ENCODE results near the gene CT83.
A peak's percentile ranks its signal among the peaks of the same experiment; 100 is the strongest.

The CT83 gene, protein sequence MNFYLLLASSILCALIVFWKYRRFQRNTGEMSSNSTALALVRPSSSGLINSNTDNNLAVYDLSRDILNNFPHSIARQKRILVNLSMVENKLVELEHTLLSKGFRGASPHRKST

DNA sequence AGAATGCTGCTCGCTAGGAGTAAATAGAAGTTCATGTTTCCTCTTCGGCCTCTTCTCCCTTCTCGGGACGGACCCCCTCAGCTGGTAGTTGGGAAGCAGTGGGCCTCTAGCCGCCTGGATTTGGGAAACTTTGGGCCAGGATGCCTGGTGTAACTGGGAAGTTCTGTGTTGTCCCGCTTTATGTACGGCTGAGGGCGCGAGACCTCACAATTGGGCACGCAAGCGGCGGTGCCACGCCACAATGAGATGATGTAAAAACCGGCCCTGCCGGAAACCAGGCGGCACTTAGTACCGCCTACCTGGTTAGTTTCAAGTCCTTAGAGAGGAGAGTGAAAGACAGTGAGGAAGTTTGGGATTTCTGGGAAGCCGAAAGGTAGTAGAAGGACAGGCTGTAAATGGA lies at the start of gene CT83:
Gene CT83 (minus strand): TSS at position 155 of the 400 bp plus-strand sequence. CDS start 120 bp downstream, at position 35.
- no peak for DNase-seq (ENCODE audit: low spot score)

DNA sequence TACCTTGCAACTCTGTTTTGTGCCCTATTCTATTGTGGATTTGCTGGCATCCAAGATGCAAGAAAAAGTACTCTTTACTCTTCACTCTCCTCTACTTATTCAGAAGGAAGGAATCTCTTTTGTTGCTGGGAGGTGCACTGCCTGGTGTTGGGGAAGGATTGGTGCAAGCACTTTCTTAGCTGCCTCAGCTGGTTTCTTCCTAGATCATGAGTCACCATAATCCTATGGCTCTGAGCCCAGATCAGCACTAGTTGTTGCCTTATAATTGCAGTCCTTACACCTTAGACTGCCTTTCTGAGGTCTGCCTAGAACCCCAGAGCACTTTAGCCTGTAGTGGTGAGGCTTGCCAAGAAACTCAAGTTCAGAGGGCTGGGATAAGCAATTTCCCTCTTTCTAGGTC lies 37.0 kb upstream of the CT83 start:
- no peak for DNase-seq (ENCODE audit: low spot score)

DNA sequence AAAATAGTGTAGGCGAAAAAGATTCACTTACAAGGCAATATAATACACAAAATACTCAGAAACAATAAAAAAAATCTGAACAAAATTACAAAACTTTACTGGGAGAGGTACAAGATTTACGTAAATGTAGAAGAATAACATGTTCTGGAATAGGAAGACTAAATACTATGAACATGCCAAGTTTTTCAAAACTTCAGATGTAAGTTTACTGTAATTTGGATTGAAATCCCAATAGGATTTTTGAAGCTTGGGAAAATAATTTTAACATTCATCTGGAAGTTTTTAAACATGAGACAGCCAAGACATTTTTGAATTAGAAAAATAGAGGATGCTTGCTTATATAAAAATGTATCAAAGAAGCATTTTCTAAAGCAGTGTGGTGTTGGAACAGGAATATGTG lies 30.5 kb upstream of the CT83 start:
- DNase-seq (ENCODE audit: low spot score), result no peak

DNA sequence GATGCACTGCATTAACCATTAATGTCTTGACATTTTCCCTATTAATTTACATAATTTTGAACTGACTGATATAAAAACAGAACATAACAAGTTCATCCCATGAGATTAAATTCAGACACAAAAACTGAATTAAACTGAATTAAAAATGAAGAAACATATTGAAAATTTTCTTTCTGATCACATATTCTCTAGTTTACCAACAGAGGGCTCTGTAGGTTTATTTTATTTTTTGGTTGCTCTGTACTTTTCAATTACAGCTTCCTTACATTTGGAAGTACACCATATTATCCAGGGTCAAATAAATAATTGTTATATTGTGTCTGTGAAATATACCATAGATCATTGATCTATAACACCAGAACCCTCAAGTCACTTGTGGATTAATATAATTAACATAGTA lies 27.3 kb upstream of the CT83 start:
- DNase-seq (ENCODE audit: low spot score), result peak; percentile 2

DNA sequence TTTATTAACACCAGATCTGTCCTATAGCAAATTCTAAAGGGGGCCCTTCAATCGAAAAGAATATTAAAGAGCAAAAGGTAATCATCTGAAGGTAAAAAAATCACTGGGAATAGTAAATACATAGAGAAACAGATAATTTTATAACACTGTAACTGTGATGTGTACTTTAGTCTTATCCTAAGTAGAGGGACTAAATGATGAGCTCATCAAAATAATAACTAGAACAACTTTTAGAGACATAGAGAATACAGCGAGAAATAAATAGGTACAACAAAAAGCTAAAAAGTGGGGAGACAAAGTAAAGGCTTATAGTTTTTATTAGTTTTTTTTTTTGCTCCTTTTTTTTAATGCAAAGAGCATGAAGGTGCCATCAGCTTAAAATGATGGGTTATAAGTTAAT lies 17.3 kb upstream of the CT83 start:
- DNase-seq (ENCODE audit: low spot score), result no peak

DNA sequence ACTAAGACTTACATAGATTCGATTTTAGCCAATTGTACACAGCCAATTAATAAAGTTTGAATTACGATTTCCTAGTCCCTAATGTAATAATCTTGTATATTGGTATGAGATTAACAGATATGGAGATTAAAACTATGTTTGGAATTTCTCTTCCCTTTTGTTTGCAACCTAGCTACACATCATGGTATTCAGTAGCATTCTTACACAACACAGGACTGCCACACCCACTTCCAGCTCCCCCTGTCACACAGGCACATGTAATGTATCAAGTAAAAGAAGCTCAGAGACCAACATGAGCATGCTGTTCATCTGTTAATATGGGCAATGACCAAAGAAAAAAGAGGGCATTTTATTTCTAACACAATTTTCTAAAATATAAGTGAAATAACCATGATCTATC lies 13.6 kb downstream of the CT83 start:
- no peak for DNase-seq (ENCODE audit: low spot score)

DNA sequence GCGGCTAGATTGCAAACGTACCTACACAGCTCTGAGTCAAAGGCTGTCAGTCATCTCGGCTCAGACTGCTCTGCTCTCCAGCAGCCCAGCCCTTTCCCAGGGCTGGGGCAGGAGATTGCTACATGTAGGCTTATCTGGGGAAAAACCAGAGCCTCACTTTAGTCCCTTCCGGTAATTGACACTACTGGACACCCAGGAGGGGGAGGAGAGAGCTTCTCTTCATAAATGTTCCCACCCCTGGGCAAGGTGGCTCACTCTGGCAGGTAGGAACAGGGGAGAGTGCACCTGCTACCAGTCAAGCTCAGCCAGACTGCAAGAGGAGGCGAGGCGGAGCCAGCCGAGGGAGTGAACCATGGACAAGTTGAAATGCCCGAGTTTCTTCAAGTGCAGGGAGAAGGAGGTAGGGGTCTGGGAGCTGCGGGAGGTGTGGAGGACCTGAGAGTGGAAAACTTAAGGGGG lies 26.4 kb downstream of the CT83 start, which contains the start of gene SLC6A14:
Gene SLC6A14 (plus strand): TSS at position 249 of the 459 bp plus-strand sequence. CDS start 104 bp downstream, at position 353.
- no peak for DNase-seq (ENCODE audit: low spot score)

DNA sequence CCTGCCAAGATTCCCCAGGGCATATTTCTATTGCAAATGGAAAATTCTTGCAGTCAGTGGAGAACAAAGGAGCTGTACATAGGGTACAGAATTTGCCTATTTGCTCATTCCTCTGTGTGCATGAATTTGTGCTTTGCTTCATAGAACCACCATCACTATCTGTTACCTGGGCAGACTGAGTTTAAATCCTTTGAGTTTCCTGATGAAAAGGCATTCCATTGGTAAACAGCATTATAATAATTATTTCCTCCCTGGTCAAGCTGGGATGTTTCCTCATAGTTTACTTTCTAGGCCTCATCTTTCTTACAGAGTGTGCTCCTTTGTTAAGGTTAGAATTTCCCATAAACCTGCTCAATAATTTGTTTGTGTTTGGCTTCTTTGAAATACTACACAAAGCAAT lies 27.2 kb downstream of the CT83 start:
- no peak for DNase-seq (ENCODE audit: low spot score)

DNA sequence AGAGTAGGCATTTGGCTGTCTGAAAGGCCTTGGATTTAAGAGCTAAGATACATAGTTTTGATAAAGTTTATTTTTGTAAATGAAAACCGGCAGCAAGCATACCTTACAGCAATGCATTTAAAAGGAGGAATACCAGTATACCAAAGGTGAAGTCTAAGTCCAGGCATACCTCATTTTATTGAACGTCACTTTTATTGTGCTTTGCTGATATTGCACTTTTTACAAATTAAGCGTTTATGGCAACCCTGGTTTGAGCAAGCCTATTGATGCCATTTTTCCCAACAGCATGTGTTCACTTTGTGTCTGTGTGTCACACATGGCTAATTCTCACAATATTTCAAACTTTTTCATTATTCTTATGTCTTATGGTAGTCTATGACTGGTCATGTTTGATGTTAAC lies 34.8 kb downstream of the CT83 start:
- no peak for DNase-seq (ENCODE audit: low spot score)

DNA sequence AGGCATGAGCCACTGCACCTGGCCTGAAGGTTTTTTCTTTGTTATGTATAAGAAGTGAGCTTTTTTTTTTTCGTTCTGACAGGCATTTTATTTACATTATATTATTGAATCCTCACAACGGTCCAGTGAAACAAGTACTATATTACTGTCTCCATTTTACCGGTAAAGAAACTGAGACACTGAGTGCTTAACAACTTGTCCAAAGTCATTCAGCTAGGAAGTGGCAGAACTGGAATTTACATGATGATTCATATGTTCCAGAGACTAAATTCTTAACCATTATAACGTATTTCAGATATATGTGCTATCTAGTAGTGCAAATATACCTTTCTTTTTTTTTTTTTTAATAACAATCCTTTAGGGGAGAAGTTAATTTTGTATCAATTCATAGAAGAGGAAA lies 44.8 kb downstream of the CT83 start:
- no peak for DNase-seq (ENCODE audit: low spot score)

DNA sequence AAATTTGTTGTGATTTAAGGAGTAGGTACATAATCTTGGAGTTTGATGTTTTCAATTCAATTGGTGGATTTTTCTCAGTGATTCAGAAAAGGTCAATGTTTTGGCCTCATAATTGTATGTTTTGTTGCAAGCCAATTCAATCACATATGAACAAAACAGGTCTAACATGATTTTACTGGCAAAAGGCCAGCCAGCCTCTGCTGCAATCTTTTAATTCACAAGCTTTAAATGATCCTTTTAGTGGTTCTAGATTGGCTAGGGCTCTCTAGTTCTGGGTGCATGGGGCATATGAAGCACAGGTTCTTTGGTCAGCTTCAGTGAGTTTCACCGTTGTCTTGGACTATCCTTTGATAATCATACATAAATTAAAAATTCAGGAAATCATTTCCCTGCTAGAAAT lies 45.6 kb downstream of the CT83 start:
- DNase-seq (ENCODE audit: low spot score), result no peak

DNA sequence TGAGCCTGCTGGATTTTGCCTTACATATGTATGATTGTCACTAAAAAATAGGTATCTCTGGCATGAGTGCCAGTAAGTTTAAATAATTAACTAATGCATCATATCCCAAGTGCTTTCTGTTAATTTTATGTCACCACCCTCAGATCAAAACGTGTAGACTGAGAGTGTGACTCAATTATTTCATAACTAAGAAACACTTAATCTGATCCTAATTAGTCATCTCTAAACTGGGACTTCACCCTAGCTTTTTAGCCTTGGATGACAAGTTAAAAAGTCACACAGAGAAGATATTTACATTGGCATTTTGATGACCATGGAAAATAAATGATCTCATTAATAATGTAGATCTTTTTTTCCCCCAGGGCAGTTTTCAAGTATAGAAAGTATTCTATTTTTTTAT lies 49.5 kb downstream of the CT83 start:
- no peak for DNase-seq (ENCODE audit: low spot score)
